ENCODE results near the gene EMP2.
"Not testable (repeated sequence)": the region's sequence is repeated elsewhere in the genome, so short reads cannot be mapped to it uniquely, and the experiment has no call there.

The EMP2 gene

DNA sequence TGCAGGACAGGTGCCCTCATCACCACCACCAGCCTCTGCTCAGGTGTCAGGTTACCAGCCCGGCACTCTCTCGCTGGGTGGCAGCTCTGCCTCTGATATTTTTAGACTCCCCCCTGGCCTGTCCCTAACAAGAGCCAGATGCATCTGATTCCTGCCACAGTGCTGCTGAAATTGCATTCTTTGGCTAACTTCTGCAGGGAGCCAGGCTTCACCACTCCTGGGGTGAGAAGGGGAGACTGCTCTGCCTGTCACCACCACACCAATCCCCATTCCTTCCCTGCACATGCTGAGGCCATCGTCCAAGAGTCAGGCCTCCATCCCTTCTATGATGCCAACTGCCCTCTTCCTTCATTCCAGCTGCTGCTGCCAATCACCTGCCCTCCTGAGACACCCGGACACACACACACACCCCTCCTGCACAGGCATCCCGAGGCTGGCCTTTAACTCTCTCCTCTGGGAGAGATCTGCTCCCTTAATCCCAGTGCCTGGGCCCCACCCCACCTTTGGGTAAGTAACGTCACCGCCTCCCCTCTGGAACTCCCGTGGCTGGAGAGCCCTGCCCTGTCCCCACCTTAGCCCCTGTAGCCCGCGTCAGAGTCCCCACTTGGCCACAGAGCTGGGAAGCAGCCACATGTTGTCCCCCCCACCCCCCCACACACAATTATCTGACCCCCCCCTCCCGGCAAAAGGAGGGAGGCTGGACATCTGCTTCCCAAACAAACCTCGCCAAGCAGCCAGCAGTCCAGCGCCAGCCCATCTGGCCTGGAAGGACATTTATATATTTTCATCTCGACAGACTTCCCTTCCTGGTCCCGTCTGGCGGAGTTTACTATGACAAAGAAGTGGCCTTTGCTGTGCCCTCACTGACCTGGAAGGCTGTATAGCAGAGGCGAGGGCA, 2.8 kb downstream of the EMP2 start:
- peak; percentile 81 for DNase-seq

GRCh38 chr16:10576390-10577304, 3.8 kb downstream of the EMP2 start:
- DNase-seq: no peak

GRCh38 chr16:10575506-10576130, 4.8 kb downstream of the EMP2 start:
- no peak for DNase-seq

- no peak for DNase-seq
Measured at GRCh38 chr16:10572611-10573010, 7.8 kb downstream of the EMP2 start.

DNA sequence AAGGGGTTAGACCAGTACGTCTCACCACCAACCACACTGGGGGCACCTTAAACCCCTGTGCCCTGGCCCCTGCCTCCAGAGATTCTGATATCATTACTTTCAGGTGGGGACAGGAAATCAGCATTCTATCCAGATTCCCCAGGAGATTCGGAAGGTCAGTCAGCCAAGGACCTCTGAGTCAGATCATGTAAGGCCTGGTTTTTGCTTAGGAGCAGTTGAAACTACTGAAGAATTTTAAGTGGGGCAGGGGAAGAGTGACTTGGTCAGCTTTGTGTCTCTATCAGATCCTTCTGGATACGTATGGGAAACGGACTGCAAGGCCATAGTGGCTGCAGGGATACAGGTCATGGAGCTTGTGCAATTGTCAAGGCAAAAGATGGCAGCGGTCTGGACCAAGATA, 9.0 kb downstream of the EMP2 start:
- no peak for DNase-seq

DNA sequence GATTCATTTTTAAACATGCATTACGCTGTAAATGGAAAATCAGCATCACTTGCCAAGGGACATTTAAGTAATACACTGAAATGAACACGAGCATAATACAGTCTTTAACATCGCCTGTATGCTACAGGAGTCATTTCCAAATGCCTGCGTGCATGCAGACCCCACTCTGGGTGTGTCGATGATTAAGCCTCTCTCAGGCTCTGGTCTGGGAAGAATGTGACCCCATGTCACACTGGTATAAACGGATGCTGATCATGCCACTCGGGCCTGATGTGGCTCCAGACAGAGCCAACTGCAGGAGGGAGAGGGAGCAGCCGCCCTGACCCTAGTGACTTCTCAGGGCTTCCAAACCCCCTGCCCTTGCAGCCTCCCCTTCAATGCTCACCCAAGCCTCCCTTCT, 10.8 kb downstream of the EMP2 start:
- no peak for DNase-seq

DNA sequence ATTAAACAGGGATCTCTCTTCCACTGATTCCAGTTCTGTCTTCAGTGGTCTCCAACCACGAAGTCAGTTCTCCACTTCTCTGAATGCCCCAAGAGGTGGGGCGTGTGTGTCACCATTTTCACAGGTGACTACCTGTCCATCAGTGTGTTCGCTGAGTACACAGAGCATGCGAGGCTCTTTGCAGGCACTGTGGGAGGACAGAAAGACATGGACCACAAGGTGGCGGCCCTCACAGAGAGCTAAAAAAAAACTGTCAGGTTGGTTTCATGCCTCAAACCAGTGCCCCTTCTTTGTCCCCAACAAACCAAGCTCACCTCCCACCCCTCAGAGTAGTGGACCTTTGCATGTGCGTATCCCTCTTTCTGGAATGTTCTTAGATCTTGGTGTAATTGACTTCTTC, 13.8 kb downstream of the EMP2 start:
- no peak for DNase-seq

DNA sequence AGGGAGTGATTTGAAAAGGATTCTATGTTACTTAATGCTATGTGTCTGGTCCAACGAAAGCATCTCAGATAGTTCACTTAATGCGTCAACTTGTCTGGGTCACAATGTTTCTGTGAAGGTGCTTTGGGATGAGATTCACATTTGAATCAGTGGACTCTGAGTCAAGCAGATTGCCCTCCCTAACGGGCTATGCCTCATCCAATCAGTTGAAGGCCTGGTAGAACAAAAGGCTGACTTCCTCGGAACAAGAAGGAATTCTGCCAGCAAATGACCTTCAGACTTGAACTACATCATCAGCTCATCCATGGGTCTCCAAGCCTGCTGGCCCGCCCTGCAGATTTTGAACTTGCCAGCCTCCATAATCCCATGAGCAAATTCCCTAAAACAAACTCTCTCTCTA, 15.2 kb downstream of the EMP2 start:
- no peak for DNase-seq

- DNase-seq: no peak
Measured at GRCh38 chr16:10564591-10564990, 15.8 kb downstream of the EMP2 start.

DNA sequence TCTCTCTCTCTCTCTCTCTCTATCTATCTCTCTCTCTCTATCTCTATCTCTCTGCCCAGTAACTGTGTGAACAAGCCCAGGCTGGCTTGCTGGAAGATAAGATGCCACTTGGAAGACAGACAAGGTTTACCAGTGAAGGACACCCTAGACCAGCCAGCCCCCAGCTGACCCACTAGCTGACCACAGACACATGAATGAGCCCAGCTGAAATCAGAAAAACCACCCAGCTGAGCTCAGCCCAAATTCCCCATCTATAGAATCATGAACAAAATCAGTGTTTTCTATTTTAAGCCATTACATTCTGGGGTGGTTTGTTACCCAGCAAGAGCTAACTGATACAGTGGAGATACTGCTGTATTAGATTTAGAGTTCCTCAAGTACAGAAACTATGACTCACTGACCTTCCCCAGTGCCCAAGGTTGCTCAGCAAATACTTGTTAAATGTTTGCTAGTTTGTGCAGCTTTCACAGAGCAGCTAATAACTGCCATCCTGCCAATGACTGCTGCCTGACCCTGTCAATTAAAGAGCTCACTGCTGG, 18.0 kb downstream of the EMP2 start:
- DNase-seq: no peak

GRCh38 chr16:10561425-10561824, 19.0 kb downstream of the EMP2 start:
- no peak for DNase-seq

DNA sequence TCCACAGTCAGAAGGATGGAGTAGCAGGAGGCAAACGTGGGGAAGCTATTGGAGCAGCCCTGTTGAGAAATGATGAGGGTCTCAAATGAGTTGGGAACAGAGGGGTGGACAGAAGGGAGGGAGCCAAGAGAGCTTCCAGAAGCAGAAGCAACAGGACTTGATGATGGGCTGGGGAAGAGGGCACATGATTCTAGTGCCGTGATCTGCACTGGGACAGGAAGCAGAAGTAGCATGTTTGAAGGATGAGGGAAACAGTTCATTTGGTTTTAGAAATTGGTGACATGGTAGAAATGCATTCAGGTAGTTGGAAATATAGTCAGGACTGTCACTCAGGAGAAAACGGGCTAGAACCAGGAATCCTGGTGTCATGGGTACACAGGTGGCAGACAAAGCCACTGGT, 19.4 kb downstream of the EMP2 start:
- no peak for DNase-seq

DNA sequence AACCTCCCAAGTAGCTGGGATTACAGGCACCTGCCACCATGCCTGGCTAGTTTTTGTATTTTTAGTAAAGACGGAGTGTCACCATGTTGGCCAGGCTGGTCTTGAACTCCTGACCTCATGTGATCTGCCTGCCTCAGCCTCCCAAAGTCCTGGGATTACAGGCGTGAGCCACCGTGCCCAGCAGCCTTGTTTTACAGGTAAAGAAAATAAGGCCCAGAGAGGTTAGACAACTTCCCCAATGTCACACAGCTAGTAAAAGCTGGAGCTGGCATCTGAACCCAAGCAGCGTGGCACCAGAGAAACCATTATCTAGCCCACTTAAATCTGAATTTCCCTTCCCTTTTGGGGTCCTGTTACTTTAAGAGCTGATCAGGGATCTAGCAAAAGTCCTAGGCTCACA, 20.6 kb downstream of the EMP2 start:
- not testable (repeated sequence) for DNase-seq

DNA sequence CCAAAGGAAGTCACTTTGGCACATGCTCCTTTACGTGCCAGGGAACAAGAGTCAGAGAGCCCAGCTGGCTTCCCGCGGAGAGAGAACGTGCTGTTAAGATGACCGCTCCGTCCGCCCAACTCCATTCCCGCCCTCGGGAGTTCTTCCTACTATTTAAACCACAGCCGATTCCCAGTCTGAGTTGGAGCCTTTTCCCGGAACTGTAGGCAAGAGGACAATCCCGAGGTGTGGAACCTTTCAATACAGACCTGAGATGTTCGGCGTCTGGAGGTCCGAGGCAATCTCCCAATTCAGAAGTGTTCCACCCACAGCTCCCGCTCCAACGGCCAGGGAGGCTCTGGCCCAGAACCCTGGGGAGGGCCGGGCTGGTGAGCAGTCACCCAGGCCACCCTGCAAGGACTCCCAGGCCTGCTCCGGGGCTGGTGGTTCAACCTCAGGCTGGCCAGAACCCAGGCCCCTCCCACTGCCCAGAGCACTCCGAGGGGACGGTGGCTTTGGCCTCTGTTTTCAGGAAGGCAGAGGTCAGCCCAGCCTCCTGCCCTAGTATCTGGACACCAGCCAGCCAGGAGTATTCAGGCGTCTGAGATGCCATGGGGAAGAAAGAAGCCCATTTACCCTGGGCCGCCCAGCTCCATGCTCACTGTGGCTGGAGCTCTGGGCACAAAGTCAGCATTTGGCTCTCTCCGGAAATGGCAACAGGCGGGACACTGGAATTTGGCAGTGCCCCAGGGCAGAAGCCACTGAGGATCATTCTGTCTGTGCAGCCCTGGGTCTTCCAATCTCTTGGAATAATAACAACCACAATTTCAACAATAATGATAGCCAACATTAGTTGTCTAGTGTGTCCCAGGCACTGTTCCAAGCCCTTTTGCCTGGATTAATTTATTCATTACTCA, 21.4 kb downstream of the EMP2 start:
- DNase-seq: peak; percentile 87

DNA sequence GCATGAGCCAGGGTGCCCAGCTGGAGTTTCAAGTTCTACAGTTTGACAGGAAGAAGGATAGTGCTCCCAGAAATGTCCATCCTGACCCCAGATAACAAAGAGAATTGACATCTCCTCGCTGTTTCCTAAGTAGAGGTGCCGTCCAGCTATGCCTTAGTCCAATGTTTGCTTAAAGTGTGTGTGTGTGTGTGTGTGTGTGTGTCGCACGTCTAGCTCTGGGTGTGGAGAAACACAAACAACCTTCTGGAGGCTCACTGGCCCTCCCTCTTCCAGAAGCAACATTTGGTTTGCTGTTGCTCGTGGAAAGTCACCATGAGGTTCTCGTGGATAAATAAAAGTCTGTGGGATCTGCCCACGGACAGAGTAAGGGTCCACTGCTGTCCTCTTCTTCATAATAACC, 22.1 kb downstream of the EMP2 start:
- DNase-seq: peak; percentile 42

DNA sequence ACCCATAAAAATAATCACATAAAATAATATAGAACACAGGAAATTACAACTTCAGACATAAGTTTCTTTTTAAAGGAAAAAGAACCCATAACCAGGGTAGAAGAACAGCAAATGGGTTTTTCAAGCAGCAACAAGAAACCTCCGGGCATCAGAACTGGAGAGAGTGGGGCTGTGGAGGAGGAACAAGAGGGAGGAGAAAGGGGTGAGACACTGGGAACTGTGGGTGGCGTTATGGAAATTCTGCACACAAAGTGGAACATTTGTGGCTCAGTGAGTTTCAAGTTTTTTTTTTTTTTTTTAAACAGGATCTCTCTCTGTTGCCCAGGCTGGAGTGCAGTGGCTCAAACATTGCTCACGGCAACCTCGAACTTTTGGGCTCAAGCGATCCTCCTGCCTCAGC, 22.6 kb downstream of the EMP2 start:
- DNase-seq: no peak

GRCh38 chr16:10556236-10556635, 24.2 kb downstream of the EMP2 start:
- DNase-seq: no peak

DNA sequence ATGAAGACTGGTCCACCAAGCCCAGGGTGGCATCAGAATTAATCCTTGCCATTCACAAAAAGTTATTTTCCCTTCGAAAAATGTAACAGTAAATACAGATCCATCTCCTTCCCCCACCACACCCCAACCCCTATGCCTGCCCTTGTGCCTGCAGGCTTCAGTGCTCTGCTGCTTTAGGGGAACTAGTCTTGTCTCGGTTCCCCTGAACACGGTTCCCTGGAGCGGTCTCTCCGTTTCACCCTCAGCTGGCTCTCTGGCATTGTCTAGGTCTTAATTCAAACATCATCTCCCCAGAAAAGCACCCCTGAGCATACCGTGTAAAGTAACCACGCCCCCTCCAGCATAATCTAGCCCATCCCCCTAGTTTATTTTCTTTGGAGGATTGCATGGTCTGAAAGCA, 25.8 kb downstream of the EMP2 start:
- no peak for DNase-seq

DNA sequence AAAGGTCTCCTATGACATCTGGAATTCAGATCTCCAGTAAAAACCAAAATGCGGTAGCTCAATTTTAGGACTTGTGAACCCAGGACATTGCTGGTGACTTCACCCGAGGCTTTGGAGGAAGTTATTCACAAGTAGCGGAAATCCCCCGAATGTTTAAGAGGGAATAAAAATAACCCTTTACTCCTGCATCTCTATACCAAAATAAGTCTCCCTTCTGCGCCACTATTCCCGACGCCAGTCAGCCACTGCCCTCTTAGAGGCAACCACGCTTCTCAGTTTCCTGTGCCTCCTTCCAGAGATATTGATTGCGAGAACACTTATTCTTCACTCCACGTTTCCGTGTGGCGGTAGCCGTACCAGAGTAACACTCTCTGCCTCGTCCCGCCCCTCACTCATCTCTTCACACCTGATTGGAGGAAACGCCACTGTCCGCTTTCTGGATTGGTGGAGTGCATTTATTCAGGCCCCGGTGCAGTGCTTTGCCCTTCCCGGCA, 27.4 kb downstream of the EMP2 start:
- no peak for DNase-seq

GRCh38 chr16:10552281-10552680, 28.1 kb downstream of the EMP2 start:
- DNase-seq: no peak

DNA sequence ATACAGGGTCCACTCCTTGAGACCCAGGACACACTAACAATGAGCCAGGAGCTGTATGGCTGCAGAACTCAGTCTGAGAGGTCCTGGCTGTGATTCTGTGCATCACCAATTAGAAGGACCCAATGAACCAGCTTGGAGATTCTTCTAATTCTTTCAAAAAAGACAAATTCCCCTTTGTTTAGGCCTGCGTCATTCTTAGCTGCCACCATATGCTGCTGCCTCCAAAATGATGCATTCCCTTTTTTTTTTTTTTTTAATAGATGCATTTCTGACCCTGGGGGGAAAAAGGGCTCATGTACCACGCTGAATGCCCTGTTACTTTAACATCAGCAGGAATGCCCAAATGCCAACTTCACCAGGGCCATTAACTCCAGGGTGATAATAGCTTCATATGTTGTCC, 28.5 kb downstream of the EMP2 start:
- no peak for DNase-seq

GRCh38 chr16:10548404-10548803, 32.0 kb downstream of the EMP2 start:
- no peak for DNase-seq

Measured in femur (tissue), 1 donor.